Body of pancreas (tissue), 4 donors: ENCODE results near the gene REN.

ENCODE experiments used
- POLR2A ChIP-seq, 3 donors: fragments of 450-650 bp; IDR thresholded peaks; one replicate each; pipeline ENCODE4 v1.6.1; 2016; ENCODE audit warnings: antibody characterized with exemption in 3 of 3, mild to moderate bottlenecking in 2 of 3
- TF ChIP-seq, protein P1 (sequence below), 7 experiments: fragments of 450-650 bp in 4 of 7; fragments of 200-600 bp in 3 of 7; sonication (generic) in 3 of 7; IDR thresholded peaks; one replicate each; pipeline ENCODE4 v1.5.1; 2016 to 2019; ENCODE audit warnings: antibody characterized with exemption in 7 of 7

DNA sequence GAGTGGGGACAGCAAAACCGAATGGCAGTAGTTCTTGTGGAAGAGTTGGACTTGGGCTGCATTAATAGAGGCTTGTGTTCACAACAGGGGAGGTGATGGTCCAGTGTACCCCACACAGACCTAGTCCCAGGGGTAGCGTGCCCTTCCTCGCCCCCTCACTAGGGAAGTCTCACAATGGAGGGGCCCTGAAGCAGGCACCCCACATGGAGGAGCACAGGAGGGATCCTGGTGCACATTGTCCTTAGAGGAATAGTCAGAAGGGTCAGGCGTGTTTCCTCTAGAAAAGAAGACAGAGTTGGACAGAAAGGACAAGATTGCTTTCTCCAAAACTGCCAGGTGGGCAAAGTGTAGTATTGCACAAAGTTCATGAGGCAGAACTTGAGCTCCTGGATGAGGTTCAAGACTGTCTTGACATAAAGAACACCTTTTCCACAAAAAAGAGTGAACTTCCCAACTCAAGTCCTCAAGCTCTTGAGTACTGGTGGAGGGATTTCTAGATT, 37.6 kb downstream of the REN start:
- no peak for TF ChIP-seq POLR2A (IDR thresholded peaks at IDR 0.05)
- TF ChIP-seq, protein P1, sequence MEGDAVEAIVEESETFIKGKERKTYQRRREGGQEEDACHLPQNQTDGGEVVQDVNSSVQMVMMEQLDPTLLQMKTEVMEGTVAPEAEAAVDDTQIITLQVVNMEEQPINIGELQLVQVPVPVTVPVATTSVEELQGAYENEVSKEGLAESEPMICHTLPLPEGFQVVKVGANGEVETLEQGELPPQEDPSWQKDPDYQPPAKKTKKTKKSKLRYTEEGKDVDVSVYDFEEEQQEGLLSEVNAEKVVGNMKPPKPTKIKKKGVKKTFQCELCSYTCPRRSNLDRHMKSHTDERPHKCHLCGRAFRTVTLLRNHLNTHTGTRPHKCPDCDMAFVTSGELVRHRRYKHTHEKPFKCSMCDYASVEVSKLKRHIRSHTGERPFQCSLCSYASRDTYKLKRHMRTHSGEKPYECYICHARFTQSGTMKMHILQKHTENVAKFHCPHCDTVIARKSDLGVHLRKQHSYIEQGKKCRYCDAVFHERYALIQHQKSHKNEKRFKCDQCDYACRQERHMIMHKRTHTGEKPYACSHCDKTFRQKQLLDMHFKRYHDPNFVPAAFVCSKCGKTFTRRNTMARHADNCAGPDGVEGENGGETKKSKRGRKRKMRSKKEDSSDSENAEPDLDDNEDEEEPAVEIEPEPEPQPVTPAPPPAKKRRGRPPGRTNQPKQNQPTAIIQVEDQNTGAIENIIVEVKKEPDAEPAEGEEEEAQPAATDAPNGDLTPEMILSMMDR (IDR thresholded peaks at IDR 0.05) = no peak
